Activated CD8-positive, alpha-beta memory T cell treated with anti-CD3 and anti-CD28 coated beads for 36 hours (primary cell): ENCODE results near the gene TUT1. TPM values are rescaled to one million over a fixed set of nuclear protein-coding genes. Genes with fewer than 3 reads are reported as not detected.

ENCODE experiments used
- CTCF ChIA-PET: fragments of 350-600 bp; sonication (Branson Sonifier 250); formaldehyde crosslinking; loops from one replicate; lab custom pipeline; 2021; ENCODE audit warnings: antibody characterized with exemption; lab: Charles Lee
- POLR2A ChIA-PET: fragments of 350-600 bp; sonication (Branson Sonifier 250); formaldehyde crosslinking; loops from one replicate; lab custom pipeline; 2021; ENCODE audit warnings: antibody characterized with exemption; lab: Charles Lee
- total RNA-seq, 2 experiments: library from RNA; stranded (reverse); gene quantifications; one replicate each; pipeline ENCODE4 v1.2.3, GENCODE V29; 2021

The TUT1 gene
- total RNA-seq, 2 experiments from 2014 or later, result 30.9 to 33.0 TPM

DNA sequence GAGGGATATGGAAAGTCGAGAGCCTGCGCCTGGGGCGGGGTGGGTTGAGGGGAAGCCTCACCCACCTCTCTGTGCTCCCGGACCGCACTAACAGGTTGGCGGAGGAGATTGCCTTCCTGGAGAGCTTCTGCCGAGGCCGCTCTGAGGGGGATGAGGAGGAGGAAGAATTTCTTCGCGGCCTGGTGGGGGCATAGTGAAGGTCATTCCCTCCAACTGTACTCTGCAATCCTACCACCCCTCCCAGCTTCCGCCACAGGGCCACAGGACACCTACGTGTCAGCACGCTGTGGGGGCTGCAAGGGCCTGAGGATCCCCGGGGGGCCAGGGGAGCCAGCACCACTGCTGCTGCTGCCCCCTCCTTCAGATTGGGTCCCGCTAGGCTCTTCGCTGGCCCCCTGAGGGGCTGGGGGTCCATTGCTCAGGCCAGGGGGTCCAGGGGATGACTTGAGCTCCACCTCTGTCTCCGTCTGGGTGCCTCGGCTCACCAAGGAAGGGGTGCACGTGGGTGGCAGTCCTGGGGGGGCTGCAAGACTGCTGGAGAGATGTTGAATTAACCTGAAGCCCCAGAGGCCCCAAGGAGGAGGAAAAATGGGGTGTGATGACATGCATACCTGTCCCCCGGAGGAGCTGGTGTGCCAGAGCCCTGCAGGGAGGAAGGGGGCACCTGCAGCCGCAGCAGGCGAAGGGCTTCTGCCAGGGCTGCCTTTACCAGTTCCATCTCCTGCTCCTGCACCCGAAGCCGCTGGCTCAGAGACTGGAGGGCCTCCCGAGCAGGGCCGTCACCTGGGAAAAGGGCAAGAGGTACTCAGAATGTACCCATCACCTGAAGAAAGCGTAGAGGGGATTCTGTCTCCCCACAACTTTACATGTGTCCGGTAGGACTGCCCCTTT lies 19.7 kb upstream of the TUT1 start:
- ChIA-PET POLR2A (interaction anchor here (1.0 to 4.0 kb wide), 5 partner anchors 10 to 54 kb away, joined by 3 to 14 read pairs (median 12); partner anchors contain the start of genes C11orf98, CSKMT, MTA2 and TUT1), CTCF (interaction anchor here (0.5 to 6.1 kb wide), 14 partner anchors 10 to 256 kb away, joined by 3 to 46 read pairs (median 4); partner anchors contain the start of genes B3GAT3, MTA2 and TUT1)

- ChIA-PET CTCF (interaction anchor here (0.5 to 6.1 kb wide), 7 partner anchors 10 to 257 kb away, joined by 3 to 46 read pairs (median 4); partner anchors contain the start of genes MTA2 and TUT1), POLR2A (interaction anchor here (4.0 kb wide), 1 partner anchor 55 kb away, joined by 12 read pairs; the partner anchor contains the start of genes C11orf98 and CSKMT)
Observed at GRCh38 chr11:62610403-62610802, 19.1 kb upstream of the TUT1 start.

- ChIA-PET CTCF (interaction anchor here (6.1 kb wide), 1 partner anchor 16 kb away, joined by 46 read pairs; the partner anchor contains the start of gene TUT1), POLR2A (no interaction called here)
Observed at GRCh38 chr11:62608776-62609175, 17.5 kb upstream of the TUT1 start.

DNA sequence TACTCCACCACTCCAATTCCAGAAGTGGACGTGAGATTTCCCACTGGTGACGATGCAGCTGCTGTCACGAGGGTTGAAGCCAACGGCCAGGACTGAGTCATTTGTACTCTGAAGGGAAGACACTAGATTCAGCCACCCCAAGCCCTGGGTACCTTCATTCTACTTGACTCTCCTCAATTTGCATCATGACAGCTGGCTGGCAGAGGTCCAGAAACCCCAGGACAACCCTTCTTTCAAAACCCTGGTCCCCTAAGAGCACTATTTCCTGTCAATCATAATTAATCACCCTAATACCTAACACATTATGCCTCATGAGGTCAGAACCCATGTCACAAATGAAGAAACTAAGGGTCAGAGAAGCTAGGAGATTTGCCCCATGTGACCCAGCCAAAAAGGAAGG lies 16.4 kb upstream of the TUT1 start:
- ChIA-PET POLR2A (interaction anchor here (0.8 kb wide), 1 partner anchor 16 kb away, joined by 3 read pairs; the partner anchor contains the start of gene TUT1), CTCF (interaction anchor here (6.1 kb wide), 1 partner anchor 15 kb away, joined by 46 read pairs; the partner anchor contains the start of gene TUT1)

DNA sequence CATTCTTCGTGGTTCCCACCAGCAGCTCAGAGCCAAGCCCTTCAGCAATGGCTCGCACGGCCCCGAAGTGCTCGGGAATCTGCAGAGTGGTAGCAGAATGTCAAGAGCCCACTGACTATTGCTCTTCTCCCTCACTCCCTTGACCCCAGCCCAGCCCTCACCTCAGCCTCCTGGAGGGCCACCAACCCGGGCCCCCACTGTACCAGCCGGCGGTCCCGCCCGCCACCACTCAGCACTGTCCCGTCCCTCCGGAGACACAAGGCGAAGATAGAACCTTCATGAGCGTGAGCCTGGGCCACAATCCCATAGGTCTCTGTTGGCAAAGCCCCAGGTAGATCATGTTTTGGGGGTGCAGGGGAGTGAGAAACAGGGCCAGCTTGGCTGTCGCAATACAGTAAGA lies 14.6 kb upstream of the TUT1 start:
- ChIA-PET CTCF (interaction anchor here (1.0 to 1.4 kb wide), 2 partner anchors 14 to 18 kb away, joined by 3 to 4 read pairs; partner anchors contain the start of gene TUT1), POLR2A (no interaction called here)

DNA sequence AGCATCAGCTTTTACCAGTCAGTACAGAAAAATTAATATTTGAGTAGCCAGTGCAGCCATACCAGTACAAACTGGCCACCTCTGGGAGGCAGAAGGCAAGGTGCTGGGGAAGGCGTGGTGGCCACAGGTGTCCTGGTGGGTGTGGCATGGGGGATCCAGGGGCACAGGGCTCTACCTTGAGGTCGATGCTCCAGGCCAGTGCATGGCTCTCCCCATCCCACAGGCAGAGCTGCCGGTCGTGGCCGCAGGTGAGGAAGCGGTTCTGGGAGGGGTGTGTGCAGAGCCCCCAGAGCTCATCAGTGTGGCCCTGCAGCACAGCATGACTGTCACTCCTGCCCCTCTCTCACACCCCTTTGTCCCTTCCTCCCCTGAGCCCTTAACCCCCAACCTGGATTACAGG lies 14.1 kb upstream of the TUT1 start:
- POLR2A ChIA-PET, result no interaction called here
- CTCF ChIA-PET, result interaction anchor here (1.0 to 1.4 kb wide), 2 partner anchors 14 to 18 kb away, joined by 3 to 4 read pairs; partner anchors contain the start of gene TUT1

GRCh38 chr11:62604460-62605120 lies 13.3 kb upstream of the TUT1 start:
- CTCF ChIA-PET, result interaction anchor here (1.4 to 1.8 kb wide), 2 partner anchors 13 kb away, joined by 4 to 7 read pairs; partner anchors contain the start of gene TUT1
- POLR2A ChIA-PET, result no interaction called here

GRCh38 chr11:62603776-62604299 lies 12.5 kb upstream of the TUT1 start:
- ChIA-PET CTCF (interaction anchor here (1.8 kb wide), 1 partner anchor 12 kb away, joined by 7 read pairs; the partner anchor contains the start of gene TUT1), POLR2A (no interaction called here)

GRCh38 chr11:62603072-62603408 lies 11.7 kb upstream of the TUT1 start:
- CTCF ChIA-PET, result interaction anchor here (1.8 kb wide), 1 partner anchor 12 kb away, joined by 7 read pairs; the partner anchor contains the start of gene TUT1
- POLR2A ChIA-PET, result interaction anchor here (0.6 to 0.7 kb wide), 2 partner anchors 10 to 251 kb away, joined by 3 read pairs; partner anchors contain the start of gene ROM1

DNA sequence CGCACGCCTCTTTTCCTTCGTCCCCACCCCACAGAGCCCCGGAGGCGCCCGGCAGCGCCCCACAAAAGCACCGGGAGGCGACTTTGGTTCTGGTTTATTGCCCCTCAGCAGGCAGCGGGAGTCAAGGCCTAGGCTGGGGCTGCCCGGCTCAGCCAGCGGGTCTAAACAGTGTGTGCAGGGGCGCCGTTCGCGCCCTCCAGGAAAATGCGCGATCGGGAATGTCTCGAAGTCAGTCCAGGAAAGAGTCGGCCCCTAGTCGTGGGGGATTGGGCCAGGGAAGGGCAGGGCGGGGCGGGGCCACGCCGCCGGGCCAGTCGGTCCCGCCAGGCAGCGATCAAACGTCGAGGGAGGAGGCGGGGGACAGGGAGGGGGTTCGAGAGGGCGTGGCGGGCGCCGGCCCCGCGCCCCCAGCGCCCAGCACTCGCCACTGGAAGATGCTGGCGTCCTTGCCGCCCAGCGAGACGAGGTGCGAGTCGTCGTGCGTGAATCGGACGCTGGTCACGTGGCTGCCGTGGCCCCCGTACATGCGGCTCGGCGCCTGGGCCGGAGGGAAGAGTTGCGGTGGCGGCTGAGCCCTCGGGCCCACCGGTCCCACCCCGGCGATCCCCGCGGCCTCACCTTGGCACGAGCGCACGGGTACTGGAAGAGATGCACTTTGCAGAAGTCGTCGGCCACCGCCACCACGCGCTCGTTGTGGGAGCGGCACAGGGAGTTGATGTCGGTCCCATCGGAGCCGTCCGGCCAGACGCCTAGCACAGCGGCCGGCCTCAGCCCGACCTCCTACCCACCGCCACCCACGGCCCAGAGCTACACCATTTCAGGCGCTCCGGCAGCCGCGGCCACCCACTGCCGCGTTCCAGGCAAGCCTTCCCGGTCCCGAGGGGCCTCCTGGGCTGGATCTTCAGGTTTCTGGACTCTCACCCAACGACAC lies 11.1 kb upstream of the TUT1 start:
- POLR2A ChIA-PET, result interaction anchor here (0.6 to 3.2 kb wide), 11 partner anchors 9 to 239 kb away, joined by 3 to 44 read pairs (median 6); partner anchors contain the start of genes B3GAT3, C11orf98, CSKMT and EEF1G
- CTCF ChIA-PET, result interaction anchor here (1.8 to 3.0 kb wide), 3 partner anchors 8 to 11 kb away, joined by 7 to 28 read pairs (median 17); partner anchors contain the start of gene TUT1

- POLR2A ChIA-PET, result interaction anchor here (0.5 to 3.2 kb wide), 14 partner anchors 10 to 283 kb away, joined by 3 to 44 read pairs (median 6); partner anchors contain the start of genes B3GAT3, C11orf98, CSKMT and EEF1G
- CTCF ChIA-PET, result interaction anchor here (1.1 to 3.0 kb wide), 4 partner anchors 9 to 177 kb away, joined by 3 to 28 read pairs (median 12); partner anchors contain the start of gene TUT1
Observed at GRCh38 chr11:62601372-62602140, 10.2 kb upstream of the TUT1 start, which contains the start of gene MTA2. TSS of gene MTA2 (minus strand) at chr11:62601865. CDS start at chr11:62601450, 415 bp downstream.

GRCh38 chr11:62601122-62601371 lies 9.7 kb upstream of the TUT1 start:
- ChIA-PET POLR2A (interaction anchor here (0.5 to 3.2 kb wide), 14 partner anchors 9 to 283 kb away, joined by 3 to 44 read pairs (median 6); partner anchors contain the start of genes B3GAT3, C11orf98, CSKMT and EEF1G), CTCF (interaction anchor here (1.1 to 3.0 kb wide), 4 partner anchors 9 to 176 kb away, joined by 3 to 28 read pairs (median 12); partner anchors contain the start of gene TUT1)

- ChIA-PET CTCF (interaction anchor here (0.6 to 3.0 kb wide), 6 partner anchors 8 to 176 kb away, joined by 3 to 28 read pairs (median 6); partner anchors contain the start of gene TUT1), POLR2A (interaction anchor here (0.6 to 3.2 kb wide), 9 partner anchors 9 to 254 kb away, joined by 3 to 44 read pairs (median 9); partner anchors contain the start of genes C11orf98, CSKMT, LBHD1 and TUT1)
Observed at GRCh38 chr11:62600367-62601121, 9.2 kb upstream of the TUT1 start.

DNA sequence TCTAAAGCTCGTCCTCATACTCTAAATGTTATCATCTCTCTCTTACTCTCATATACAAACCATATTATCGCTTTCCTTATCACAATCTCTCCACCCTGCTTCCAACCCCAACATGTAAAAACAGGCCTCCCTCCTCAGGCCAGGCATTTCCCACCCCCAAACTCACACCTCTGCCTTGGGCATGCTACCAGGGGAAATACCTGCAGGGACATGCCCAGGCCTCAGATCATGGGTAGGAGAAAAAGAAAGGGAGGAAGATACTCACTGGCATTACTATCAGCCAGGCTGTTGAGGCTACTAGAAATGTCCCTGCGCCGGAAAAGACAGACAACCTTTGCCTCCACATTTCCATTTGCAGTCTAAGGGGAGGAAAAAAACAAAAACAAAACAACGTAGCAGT lies 8.6 kb upstream of the TUT1 start:
- POLR2A ChIA-PET, result interaction anchor here (0.7 to 3.2 kb wide), 7 partner anchors 8 to 255 kb away, joined by 4 to 44 read pairs (median 9); partner anchors contain the start of genes C11orf98, CSKMT, LBHD1 and TUT1
- CTCF ChIA-PET, result interaction anchor here (0.6 to 3.0 kb wide), 4 partner anchors 9 to 95 kb away, joined by 3 to 28 read pairs (median 4); partner anchors contain the start of gene TUT1

DNA sequence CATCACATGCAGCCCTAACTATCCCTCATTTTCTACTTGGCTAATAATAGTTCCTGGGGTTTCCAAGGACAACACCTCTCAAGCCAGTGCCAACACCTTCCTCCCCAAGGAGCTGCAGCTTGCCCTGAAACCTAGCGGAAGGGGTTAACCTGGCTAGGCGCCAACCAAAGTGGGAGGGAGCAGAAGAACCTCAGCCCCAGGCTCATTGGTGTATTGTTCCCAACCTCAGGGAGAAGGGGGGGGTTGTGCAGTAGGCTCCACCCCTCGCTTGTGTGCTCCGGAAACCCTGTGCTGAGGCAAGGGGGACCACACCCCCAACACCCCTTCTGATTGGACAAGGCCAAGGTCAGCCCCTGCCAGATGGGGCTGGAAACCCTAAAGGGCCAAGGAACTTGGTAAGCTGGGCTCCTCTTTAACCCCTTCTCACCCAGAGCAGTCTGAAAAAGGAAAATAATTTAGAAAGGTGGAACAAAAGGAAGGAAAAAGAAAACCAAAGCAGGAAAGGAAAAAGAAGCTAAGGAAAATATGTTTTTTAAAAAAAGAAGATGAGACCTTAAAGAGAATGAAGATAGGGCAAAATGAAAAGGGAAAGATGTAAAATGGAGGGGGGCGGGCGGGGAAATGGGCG lies 7.9 kb upstream of the TUT1 start:
- ChIA-PET POLR2A (interaction anchor here (0.7 to 3.2 kb wide), 5 partner anchors 7 to 256 kb away, joined by 4 to 44 read pairs (median 7); partner anchors contain the start of gene TUT1), CTCF (interaction anchor here (0.9 to 3.0 kb wide), 4 partner anchors 8 to 95 kb away, joined by 3 to 28 read pairs (median 4); partner anchors contain the start of genes C11orf98, CSKMT and TUT1)
